Chondrocyte (in vitro differentiated cells): ENCODE data around the gene RARB. TPM values are rescaled to one million over a fixed set of nuclear protein-coding genes. Genes with fewer than 3 reads are reported as not detected.

Experiments used
- DNase-seq: peaks from one replicate; pipeline ENCODE4 v3.0.0; 2021; ENCODE audit warnings: mixed read lengths, low spot score
- H3K27ac Mint-ChIP-seq: one replicate; pipeline ENCODE4 v1.8.0; 2021; ENCODE audit warnings: mild to moderate bottlenecking, moderate library complexity, mixed read lengths; ENCODE audit not compliant: unreplicated experiment
- H3K27me3 Mint-ChIP-seq: 2 replicates; pipeline ENCODE4 v1.8.0; 2021; ENCODE audit warnings: low read depth, mixed read lengths
- H3K36me3 Mint-ChIP-seq: 2 replicates; pipeline ENCODE4 v1.8.0; 2021; ENCODE audit warnings: low read depth, mixed read lengths
- H3K4me1 Mint-ChIP-seq: 2 replicates; pipeline ENCODE4 v1.8.0; 2021; ENCODE audit warnings: low read depth, mild to moderate bottlenecking, mixed read lengths
- H3K4me3 Mint-ChIP-seq: one replicate; pipeline ENCODE4 v1.8.0; 2021; ENCODE audit warnings: mild to moderate bottlenecking, moderate library complexity, mixed read lengths; ENCODE audit not compliant: unreplicated experiment
- H3K9me3 Mint-ChIP-seq: 2 replicates; pipeline ENCODE4 v1.8.0; 2021; ENCODE audit warnings: low read depth, mixed read lengths
- CTCF ChIP-seq: fragments of 200-600 bp; sonication (generic); IDR thresholded peaks from 2 replicates; pipeline ENCODE4 v1.5.0; 2021; ENCODE audit warnings: antibody characterized with exemption, mild to moderate bottlenecking, moderate library complexity
- total RNA-seq: library from RNA; stranded (reverse); gene quantifications from 3 replicates; pipeline ENCODE4 v1.2.1, GENCODE V29; 2021

RARB gene
- total RNA-seq, 1 donor from 2014 or later = 5.9 TPM

DNA sequence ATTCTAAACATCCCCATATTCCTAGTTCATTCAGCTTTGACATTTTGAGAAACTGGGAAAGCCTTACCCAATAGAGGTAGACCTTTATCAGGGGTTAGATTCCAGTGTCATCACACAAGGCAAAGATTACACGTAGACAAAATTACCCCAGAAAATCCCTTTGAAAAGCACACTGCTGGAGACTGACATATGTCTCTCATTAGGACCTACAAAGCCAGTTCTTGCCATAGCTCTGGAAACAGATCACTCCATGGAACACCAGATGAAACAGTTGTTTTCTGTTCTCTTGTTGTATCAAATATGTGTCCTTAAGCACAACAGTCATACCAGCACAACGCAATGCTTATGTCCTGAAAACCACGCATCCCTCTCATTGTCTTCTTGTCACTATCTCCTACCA, 44.7 kb downstream of the RARB start:
- no peaks in the 10 kb centered on the region for H3K27me3 Mint-ChIP-seq
- peak overlapping the region; percentile 81 for H3K27ac Mint-ChIP-seq
- no peak for DNase-seq
- H3K9me3 Mint-ChIP-seq = no peaks in the 10 kb centered on the region
- TF ChIP-seq CTCF = no peak
- H3K4me1 Mint-ChIP-seq = peaks cover 88% of the 10 kb centered on the region
- H3K4me3 Mint-ChIP-seq = peak overlapping the region; percentile 57
- no peaks in the 10 kb centered on the region for H3K36me3 Mint-ChIP-seq

DNA sequence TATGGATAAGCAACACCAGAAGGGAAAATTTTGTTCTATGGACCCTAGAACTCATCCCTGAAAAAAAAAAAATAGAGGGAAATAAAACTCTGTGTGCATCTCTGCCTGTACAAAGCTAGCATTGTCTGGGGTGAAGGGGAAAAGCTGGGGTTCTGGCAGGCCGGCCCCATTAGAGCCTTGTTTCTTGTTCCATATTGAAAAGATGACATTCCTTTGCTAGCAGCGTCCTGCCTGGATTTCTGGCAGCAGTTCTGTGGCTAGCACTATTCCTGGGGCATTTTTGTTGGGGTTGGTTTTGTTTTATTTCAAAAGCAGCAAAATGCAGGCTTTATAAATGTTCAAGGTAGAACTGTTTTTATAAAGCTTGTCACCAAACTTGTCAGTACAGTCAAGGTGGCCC, 45.2 kb downstream of the RARB start:
- no peak for DNase-seq
- Mint-ChIP-seq H3K27me3 (no peaks in the 10 kb centered on the region), H3K9me3 (no peaks in the 10 kb centered on the region), H3K4me3 (peak overlapping the region; percentile 57), H3K27ac (peak overlapping the region; percentile 81), H3K4me1 (peaks cover 94% of the 10 kb centered on the region), H3K36me3 (no peaks in the 10 kb centered on the region)
- no peak for TF ChIP-seq CTCF

DNA sequence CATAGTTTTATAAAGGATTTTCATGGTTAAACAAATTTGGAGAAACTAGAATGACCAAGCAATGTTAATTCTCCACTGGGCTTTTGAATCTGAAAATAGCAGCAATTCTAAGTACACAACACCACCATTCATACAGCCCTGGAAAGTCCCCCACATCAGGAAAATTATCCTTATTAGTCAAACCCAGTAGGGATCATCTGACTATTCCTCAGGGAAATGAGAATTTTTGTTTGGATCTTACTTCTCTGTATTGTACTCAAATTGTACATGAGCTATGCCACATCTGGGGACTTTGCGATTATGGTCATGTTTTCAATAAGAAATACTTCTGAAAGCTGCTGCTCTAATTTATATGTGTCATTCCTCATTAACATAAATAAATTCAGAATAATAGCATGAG, 46.0 kb downstream of the RARB start:
- Mint-ChIP-seq H3K4me3 (peak overlapping the region; percentile 57), H3K27me3 (no peaks in the 10 kb centered on the region), H3K9me3 (no peaks in the 10 kb centered on the region), H3K36me3 (no peaks in the 10 kb centered on the region), H3K27ac (peak overlapping the region; percentile 81), H3K4me1 (peaks cover 94% of the 10 kb centered on the region)
- no peak for DNase-seq
- no peak for TF ChIP-seq CTCF

DNA sequence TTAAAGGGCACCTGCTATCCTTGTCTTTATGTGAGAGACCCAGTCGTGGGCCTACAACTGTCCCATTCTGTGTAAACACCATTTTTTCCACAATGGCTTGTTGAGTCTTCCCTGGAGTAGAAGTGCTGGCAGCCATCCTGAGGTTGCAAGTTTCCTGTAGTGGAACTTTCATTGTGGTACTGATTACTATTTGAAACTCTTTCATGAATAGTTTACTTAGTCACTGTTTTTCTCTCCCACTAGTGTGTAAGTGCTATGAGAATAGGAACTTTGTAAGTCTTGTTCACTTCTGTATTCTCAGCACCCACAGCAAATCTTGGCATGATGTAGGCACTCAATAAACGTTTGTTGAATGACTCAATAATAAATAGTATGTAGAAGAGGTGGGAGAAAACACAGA, 48.6 kb downstream of the RARB start:
- peak overlapping the region; percentile 72 for H3K27ac Mint-ChIP-seq

GRCh38 chr3:25478211-25478757, 50.2 kb downstream of the RARB start:
- H3K36me3 Mint-ChIP-seq = no peaks in the 10 kb centered on the region
- H3K27me3 Mint-ChIP-seq = no peaks in the 10 kb centered on the region
- peak overlapping the region; percentile 94 for H3K27ac Mint-ChIP-seq
- H3K9me3 Mint-ChIP-seq = no peaks in the 10 kb centered on the region
- no peak overlapping the region for H3K4me3 Mint-ChIP-seq
- no peak for DNase-seq
- peaks cover 91% of the 10 kb centered on the region for H3K4me1 Mint-ChIP-seq
- no peak for TF ChIP-seq CTCF

More for the DNA sequence above, 48.6 kb downstream of the RARB start:
- H3K9me3 Mint-ChIP-seq = no peaks in the 10 kb centered on the region
- no peaks in the 10 kb centered on the region for H3K27me3 Mint-ChIP-seq
- no peak for DNase-seq
- no peak overlapping the region for H3K4me3 Mint-ChIP-seq
- H3K4me1 Mint-ChIP-seq = peaks cover 96% of the 10 kb centered on the region
- TF ChIP-seq CTCF = no peak
- H3K36me3 Mint-ChIP-seq = no peaks in the 10 kb centered on the region
